G401 (cell line): ENCODE results near the gene PIM3. TPM values are rescaled to one million over a fixed set of nuclear protein-coding genes. Genes with fewer than 3 reads are reported as not detected.

Source experiments
- DNase-seq: peaks from one replicate; pipeline ENCODE4 v3.0.0-alpha.2; 2015; ENCODE audit warnings: low spot score
- in situ Hi-C: cut with HindIII; loops from 2 replicates; pipeline ENCODE4 v1.10.0; 2016; ENCODE audit warnings: low sequenced_read_pairs, mixed read lengths
- total RNA-seq: library from RNA; depleted of rRNA; stranded (reverse); fragments of >200 nt; shearing (Covaris generic); gene quantifications from 2 replicates; pipeline ENCODE4 v1.2.3, GENCODE V29; 2014

PIM3 gene
- total RNA-seq, 1 experiment from 2014 or later = 106 TPM

DNA sequence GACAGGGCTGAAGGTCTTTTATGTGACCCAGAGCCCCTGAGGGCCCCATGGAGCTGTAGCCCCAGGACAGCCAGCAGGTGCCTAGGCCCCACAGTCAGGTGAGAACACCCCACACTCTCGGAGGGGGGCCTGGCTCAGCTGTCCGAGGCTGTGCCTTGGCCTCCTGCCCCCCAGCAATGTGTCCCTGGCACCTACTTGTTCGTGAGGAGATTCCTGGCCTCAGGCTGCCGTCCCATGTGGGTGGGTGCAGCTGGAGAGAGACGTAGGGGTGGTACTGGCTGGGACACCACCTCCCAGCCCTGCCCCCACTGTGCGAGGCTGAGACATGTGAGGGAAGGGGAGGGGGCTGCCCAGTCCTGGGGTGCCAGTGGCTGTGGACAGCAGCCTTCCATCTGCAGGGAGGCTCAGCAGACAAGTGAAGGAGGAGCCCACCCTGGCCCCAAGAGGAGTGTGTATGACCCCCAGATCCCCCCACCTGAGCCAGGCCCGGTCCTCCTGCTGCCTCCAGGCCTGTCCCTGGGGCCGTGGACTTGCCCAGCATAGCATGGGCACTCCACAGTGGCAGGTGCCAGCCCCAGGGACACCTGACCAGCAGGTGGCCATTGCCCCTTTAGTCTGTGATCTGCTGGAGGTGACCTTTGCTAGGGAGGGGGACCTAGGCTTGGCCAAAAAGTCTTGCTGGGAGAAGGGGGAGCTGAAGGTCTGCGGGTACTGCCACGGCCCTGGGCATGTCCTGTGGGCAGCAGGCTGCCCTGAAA, 35.0 kb downstream of the PIM3 start:
- in situ Hi-C loops = no loop called here
- no peak for DNase-seq

DNA sequence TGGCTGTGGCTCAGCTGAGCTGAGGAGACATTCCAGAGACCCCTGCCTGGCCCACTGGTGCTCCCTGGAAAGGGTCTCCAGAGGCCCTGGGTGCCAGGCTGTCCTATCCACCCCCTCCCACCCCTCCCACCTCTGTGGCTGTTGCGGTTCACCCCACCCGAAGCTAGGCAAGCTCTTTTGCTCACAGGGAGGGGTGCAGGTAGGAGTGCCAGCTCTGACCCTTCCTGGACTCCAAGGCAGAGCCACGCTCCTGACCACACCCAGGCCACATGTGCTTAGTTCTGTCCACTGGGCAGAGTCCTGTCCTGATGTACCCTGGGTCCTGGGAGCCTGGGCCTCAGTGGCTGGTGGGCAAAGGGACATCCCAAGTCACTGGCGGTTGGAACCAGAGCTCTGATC, 35.5 kb downstream of the PIM3 start:
- in situ Hi-C loops = no loop called here

DNA sequence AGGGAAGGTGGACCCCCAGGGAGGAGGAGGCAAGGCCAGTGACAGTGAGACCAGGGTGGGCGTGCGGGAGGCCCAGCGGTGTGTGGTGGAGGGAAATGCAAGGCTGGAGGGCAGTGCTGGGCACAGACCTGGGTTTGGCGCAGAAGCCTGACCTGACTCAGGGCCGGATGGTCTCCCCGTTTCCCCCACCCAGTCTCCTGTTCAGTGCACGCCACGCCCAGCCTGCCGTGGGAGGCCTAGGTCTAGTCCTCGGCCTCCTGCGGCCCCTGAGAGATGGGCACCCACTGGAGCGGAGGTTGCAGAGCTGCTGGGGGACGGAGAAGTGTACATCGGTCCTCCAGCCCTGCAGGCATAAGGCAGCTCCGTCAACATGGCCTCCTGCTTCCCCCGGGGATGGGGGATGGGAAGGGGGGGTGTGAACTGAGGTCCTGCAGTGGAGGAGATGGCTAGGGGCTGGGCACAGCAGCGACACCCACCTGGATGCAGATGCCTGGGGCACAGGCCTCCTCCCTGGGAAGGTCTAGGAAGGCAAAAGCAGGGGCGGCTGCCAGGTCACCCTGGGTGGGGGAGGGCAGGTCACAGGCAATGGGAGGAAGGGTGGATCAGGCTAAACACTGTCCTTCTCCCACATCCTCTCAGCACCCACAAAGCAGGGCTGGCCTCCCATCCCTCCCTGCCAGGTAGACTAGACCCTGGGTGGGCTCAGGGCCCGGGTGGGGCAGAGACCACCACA, 36.1 kb downstream of the PIM3 start:
- in situ Hi-C loops = no loop called here
- no peak for DNase-seq

More for the DNA sequence above, 35.5 kb downstream of the PIM3 start:
- no peak for DNase-seq

DNA sequence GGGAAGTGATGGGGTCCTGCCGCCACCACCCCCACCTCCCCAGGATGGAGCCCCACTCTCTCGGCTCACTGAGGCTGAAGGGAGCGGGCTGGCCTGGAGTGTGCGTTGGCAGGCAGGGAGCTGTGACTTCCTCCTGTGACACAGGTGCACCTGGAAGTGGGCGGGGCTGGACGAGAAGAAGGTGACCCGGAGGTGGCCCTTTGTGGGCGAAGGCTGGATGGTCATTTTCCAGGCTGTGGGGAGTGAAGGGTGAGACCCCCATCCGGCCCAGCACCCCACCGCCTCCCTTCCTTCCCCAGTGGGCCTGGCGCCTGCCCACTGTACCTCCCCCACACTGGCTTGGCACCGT, 36.7 kb downstream of the PIM3 start:
- DNase-seq = no peak

DNA sequence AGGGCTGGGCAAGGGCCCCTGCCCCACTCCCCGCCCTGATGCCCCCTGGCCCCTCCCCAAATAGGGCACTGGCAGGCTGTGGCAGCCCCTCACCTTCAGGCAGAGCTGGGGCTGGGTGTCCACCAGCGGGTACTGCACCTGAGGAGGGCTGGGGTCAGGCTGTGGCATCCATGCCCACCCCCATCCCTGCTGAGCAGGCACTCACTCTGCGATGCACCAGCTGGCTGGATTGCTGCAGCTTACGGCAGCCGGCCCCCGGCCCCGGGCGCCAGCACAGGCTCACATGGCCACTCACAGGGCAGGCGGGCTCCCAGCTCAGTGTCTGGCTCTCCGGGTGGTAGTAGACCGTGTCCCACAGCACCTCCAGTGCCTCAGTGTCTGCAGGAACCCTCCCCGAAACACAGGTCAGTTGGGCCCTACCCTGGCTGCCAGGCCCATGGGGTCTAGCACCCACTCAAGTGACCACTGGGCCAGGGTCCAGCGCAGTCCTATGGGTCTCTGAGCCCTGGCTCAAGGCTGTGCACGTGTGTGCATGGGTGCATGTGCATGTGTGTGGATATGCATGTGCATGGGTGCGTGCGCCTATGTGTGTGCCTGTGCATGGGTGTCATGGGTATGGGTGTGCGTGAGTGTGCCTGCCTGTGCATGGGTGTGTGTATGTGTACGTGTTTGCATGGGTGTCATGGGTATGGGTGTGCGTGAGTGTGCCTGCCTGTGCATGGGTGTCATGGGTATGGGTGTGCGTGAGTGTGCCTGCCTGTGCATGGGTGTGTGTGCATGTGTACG, 37.6 kb downstream of the PIM3 start:
- in situ Hi-C loops = no loop called here

More for the DNA sequence above, 36.7 kb downstream of the PIM3 start:
- in situ Hi-C loops = no loop called here

DNA sequence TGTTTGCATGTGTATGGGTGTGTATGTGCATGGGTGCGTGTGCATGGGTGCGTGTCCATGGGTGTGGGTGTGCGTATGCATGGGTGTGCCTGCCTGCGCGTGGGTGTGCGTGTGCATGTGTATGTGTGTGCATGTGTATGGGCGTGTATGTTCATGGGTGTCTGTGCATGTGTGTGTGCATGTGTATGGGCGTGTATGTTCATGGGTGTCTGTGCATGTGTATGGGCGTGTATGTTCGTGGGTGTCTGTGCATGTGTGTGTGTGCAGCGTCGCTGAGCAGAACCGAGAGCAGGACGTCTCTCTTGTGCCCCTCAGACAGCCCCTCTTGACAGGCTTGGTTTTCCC, 38.1 kb downstream of the PIM3 start:
- in situ Hi-C loops = no loop called here
- no peak for DNase-seq

More for the DNA sequence above, 37.6 kb downstream of the PIM3 start:
- DNase-seq = no peak

- in situ Hi-C loops = no loop called here
Observed at GRCh38 chr22:49999063-49999945, 38.7 kb downstream of the PIM3 start.

DNA sequence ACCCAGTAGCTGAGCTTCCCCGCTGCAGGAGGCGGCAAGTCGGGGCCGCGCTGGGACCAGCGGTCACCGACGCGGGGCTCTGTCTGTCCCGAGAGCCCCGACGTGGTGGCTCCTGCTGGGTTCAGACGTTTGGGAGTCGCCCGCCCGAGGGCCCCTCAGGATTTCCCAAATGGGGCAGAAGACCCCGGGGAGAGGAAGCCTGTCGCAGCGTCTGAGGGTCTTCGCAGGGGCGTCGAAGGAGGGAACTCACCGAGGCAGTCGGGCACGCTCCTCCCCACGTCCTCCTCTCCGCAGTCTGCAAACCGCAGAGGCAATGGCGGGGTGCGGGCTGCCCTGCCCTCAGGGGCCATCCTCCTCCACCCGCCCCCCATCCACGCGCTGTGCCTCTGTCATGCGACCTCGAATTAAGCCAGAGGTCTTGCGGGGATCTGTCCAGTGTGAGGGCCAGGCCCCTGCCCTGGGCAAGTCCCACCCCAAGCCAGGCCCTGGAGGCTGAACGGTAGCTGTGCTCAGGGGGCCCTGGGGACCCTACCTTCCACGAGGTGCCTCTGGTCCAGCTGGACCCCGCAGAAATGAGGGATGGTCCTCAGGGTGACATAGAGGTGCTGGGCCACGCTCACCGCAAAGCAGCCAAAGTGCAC, 39.5 kb downstream of the PIM3 start:
- no peak for DNase-seq
- in situ Hi-C loops = no loop called here

More at GRCh38 chr22:49999063-49999945, 38.7 kb downstream of the PIM3 start:
- DNase-seq = no peak

DNA sequence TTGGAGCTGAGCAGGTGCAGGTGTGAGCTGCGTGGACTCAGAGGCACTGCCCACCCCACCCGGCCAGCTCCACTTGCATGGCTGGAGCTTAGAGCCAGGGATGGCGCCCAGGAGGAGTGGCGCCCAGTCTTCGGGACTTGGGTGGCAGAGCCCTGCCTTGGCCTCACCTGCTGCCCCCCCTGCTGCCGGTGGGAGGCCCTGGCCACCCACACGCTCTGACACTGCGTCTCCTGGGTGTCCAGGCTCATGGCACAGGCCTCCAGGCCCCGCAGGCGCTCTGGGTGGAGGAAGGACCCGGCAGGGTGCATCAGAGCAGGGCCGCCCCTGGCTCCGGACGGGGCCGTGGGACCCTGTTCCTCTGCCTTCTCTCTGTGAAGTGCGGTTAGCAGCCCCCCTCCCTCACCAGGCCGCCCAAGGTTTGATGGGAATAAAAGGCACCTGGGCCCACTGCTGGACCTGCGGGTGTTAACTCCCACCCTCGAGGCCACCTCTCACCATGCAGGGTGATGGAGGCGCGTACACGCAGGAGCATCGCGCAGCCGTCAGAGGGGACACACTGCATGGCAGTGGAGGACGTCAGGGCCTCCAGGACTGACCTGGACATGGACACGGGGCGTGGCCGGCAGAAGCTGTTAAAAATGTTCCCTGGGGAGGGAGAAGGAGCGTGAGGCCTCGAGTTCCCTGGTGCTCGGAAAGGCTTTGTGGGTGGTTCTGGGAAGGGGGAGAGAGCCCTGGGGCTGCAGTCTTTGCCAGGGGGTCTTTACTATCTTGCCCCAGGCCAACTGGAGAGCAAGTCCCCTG, 40.2 kb downstream of the PIM3 start:
- no peak for DNase-seq
- in situ Hi-C loops = no loop called here

DNA sequence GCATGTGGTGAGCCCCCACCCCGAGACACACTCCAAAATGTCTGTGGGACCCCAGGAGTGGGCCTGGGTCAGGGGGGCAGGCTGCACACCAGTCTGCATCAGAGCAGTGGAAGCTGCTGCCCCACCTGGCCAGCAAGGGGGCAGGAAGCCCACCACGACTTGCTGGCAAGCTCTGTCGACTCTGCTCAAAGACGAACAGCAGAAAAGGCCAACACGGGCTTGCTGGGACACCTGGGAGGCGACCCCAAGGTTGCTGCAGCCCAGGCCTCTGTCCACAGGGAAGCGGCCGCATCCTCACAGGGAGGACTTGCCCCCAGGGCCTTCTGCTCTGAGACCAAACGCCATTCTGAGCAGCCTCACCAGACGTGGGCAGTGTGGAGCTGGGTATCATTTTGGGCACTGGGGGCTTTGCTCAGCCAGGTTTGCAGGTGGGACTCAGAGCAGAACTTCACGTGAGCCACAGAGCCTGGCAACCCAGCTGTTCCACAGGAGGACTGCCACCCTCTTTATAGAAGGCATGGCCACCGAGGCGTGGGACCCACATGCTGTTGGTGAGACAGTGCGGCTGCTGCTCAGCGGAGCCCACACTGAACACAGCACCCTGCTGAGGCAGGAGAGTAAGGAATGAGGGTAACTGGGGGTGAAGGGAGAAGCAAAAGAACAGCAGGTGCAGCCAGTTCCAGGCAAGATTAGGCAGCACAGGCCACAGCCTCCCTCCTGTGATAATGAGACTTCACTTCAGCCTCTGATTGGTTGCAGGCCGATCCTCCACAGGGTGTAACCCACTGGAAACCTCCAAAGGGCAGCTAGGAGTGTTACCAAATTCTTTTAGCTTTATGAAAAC, 41.0 kb downstream of the PIM3 start:
- no peak for DNase-seq
- in situ Hi-C loops = no loop called here

GRCh38 chr22:50002791-50003190, 42.2 kb downstream of the PIM3 start:
- in situ Hi-C loops = no loop called here
- no peak for DNase-seq

DNA sequence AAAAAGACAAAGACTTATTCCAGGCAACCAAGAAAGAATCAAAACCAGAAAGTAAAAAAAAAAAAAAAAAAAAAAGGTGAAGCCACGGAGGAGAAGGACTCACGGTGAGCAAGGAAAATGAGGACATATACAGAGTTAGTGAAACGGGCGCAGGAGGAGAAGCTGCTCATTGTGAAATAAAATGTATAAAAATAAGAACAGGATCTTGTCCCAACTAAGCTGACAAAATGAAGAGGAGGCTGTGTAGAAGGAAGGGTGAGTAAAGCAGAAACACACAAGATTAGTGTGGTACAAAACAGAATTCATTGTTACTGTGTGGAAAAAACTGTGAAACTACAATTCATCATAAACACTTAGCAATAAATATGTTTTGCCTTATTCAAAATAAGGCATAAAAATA, 44.3 kb downstream of the PIM3 start:
- in situ Hi-C loops = no loop called here
- no peak for DNase-seq

- no peak for DNase-seq
- in situ Hi-C loops = no loop called here
Observed at GRCh38 chr22:50007057-50007511, 46.5 kb downstream of the PIM3 start.

- no peak for DNase-seq
- in situ Hi-C loops = no loop called here
Observed at GRCh38 chr22:50008151-50009040, 47.8 kb downstream of the PIM3 start.

DNA sequence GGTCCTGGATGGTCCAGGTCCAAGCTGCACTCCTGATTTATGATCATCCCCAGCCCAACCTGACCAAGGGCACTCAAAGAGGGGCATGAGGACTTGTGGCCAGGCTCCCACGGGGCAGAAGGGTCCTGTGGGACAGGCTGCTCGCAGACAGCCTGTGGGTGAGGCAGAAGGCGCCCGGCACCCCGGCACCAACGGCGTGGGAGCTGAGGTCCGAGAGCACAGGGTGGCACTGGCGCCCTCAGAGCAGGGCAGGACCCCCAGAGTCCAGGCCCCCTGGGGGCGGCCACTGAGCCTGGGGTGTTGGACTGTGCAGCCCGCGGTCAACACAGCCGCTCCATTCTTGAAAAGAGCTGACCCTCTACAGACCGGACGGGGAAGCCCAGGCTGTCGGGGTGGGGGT, 48.7 kb downstream of the PIM3 start:
- in situ Hi-C loops = no loop called here
- DNase-seq = no peak
